SKM-1 treated with dmso at 0.1 percent for 144 hours (cell line): Measurements from ENCODE around the gene UNC80.

ENCODE experiments used
- DNase-seq: peaks from one replicate; lab custom pipeline; 2025; ENCODE audit not compliant: unreplicated experiment; lab: John Stamatoyannopoulos, UW

Gene UNC80

DNA sequence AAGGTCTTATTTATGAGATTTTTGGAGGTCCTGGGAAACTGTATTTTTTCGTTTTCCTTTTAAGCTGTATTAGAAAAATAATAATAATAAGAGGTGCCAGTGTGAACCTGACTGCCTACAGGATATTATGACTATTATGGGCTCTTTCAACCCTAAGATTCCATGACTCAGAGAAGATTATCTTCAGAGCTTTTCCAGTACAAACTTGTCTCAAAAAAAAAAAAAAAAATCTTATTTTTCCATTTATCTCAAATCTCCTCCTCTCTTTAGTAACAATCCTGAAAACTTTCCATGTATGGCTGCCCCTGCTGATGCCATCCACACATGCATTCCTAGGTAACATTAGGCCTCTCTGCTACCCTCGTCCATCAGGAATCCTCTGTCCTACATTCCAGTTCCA, 194.1 kb downstream of the UNC80 start:
- DNase-seq = no peak

DNA sequence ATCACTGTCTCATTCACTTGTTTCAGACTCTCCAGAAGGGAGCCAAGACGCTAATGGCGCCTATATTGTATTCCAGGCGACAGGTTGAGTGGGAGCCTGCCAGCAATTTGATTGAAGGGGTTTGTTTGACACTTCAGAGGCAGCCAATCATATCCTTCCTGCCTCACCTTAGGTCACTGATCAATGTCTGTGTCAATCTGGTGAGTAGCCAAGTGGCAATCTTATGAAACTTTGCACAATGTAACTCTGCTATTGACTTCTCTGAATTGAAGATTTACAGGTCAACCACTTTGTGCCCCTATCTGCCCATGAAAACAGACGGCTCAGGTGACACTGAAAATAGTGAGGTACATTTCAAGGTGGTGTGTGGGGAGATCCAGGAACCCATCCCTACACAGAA, 198.1 kb downstream of the UNC80 start:
- DNase-seq = no peak

DNA sequence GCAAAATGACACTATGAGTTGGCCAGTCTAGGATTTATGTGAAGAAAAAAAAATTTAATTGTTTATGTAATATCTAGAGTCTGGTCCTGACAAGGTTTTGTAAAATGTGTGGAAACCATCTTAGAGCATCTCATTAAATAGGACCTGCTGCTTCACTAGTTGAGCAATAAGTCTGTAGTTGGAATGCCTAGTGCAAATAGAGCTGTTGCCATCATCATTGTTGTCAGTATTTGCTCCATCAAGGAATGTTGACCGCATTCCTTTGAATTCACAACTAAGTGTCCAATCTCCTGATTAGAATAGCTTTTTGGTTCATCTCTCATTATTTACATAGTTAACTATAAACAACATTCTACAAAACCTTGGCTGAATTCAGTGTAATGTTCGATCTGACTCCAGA, 198.6 kb downstream of the UNC80 start:
- no peak for DNase-seq

DNA sequence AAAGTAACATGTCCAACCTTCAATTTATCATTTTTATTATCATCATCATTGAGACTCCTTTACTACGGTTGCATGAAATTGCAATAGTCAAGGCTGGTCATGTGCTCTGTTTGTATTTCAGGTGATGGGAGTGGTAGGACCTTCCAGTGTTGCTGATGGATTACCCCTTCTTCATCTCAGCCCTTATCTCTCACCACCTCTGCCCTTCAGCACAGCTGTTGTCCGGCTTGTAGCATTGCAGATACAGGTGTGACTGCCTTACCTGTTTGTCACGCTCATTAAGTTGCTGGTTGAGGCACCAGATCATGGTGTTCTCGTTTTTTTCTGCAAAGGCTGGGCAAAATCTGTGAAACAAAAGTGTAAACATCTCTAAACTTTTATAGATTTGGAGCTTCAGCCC, 199.1 kb downstream of the UNC80 start:
- no peak for DNase-seq

DNA sequence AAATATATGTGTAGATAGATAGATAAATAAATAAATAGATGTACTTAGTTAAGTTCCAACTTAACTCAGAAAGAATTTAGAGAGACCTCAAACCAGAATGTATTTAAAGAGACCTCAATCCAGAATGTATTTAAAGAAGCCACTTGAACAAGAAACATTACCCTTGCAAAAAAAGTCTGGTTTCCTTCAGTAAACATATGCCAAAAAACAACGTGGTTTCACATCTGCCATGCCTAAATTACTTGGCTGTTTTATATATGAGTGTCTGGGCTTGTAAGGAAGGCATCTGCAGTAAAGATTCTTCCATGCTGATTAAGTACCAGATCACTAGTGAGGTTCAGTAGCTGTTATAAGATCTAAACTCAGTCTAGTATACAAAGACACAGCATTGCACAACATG, 201.7 kb downstream of the UNC80 start:
- DNase-seq = no peak

DNA sequence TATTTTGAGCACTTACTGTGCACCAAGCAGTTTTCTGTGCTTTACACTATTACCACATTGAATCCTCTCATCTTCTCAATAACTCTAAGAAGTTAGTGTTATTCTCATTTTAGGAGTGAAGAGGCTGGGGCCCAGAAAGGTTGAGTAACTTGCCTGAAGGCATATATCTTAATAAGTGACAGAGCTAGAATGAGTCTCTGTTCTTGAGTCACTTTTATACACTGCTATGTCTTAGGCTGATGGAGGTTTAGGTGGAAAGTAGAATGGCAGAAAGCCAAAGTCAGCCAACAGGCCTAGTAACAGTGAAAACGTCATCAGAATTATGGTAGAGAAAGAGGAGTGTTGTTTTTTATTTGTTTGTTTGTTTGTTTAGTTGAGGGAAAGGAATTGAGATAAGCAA, 202.9 kb downstream of the UNC80 start:
- DNase-seq = no peak

DNA sequence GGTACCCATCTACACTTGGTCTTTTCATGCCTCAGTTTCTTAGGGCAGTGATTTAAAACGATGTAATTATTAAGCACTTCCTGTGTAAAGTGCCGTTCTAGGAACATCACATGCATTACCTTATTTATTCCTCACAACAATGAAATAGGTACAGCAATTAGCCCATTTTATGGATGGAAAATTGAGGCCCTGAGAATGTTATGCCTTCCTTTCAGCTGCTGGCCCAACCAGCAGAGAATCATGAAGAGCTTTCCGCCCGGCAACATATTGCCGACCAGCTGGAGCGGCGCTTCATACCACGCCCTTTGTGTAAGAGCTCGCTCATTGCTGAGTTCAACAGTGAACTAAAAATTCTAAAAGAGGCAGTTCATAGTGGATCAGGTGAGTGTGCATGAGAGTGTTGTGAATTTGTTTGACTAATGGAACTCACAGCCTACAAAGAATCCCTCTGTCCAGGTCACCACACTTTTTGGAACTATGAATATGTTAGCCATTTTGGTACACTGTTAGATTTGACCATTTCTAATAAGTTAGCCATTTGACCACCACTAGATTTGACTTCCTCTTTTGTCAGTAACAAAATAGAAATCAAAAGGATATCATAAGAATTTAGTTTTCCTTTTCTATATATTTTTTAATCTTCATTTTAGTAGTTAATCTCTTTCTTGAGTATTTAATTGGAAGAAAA, 205.2 kb downstream of the UNC80 start:
- DNase-seq = no peak

DNA sequence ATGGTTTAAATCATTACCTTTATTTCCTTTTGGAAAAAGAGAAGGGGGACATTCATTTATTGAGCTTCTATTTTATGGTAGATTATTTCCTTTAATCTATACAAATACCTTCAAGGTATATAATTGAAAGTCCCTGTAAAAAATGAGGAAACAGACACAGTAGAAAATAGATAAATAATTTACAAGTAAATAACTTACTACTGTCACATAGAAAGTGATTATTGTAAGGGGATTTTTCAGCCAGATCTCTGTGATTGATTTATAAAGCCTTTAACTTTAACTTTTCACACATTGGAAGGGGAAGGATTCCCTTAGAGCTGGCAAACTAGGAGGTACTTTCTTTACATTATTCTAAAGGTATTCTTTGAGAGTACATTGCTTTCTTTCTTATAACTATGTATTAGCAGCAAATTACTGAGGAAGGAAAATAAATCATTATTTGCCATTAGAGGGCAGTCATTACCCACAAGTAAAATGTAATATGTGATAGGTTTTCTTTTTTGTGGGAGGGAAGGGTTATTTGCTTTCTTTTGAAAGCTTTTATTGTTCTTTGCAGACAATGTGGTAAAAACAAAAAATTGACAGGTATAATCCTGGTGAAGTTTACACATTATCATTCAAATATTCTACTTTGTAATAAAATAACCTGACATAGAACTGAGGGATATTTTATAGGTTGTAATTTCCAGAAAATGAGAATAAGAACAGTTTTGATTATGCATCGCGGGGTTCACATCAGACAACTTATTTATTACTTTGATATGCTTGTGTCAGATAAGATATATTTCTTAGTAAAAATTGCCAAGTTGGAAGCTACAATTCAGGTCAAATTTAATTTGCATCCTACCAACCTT, 206.0 kb downstream of the UNC80 start:
- peak; percentile 39 for DNase-seq

DNA sequence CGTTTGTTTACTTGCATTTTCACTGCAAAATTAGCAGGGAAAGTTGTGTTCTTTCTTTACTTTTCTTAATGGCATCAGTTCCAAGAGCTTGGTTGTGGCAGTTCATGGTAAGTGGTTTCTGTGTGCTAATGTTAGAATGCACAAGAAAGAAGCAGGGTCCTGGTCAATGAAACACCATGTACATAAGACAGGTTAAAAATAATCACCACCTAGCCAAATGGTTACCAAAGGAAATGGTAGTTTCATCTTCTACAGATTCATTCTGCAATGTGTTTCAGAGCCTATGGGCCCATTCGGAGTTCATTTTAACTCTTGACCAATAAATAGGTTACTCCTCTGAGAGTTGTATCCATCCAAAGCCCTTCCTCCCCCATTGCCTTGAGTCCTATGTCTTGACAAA, 212.7 kb downstream of the UNC80 start:
- DNase-seq = no peak

DNA sequence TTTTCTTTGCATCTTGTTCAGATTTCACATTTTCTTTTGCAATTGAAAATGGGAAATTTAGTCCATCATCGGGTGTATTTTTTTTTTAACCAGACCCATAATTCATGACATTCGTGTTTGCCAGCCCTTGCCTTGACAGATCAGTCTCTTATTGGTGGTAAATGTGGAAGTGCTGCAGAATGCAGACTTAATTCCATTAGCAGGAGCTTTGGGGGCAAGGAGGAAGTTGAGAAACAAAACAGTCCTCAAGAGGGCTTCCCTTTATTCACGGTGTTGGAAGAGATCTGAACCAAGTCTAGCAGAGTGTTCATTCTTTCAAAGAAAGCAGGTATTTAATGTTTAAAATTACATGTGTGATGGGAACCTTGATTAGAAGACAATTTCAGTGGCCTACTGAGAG, 214.2 kb downstream of the UNC80 start:
- peak; percentile 92 for DNase-seq

DNA sequence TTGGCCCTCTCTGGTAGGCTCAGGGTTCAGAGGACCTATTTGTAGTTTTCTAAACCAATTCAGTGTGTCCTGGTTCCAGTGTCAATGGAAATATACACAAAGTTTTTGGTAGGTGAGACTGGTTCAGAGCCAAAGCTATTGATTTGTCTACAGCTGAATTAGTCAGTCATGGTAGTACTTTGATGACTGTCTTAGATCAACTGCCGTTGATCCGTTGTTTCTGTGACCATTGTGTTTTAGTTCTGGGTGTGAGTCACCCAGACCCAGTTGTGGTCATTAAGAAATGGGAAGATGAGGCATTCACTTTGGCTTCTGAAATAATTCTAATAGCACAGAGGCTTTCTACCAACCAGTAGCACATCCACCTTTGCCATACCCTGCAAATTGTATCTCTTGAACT, 214.8 kb downstream of the UNC80 start:
- peak; percentile 30 for DNase-seq

DNA sequence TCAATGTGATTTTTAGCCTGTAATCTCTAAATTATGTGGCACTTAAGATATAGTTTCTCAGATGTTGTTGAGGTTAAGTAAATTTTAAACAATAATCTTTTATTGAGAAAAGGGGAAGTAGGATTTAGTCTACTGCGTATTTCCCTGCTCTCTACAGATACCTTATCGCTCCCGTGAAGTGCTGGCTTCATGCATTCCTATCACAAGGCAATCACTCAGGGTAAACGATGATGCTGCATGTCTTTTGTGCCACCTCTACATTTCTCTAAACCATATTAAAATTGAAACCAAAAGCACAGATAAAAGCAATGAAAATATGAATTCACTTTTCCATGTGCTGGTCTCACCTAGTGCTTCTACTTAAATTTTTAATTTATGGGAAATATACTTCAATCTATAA, 216.4 kb downstream of the UNC80 start:
- DNase-seq = no peak

DNA sequence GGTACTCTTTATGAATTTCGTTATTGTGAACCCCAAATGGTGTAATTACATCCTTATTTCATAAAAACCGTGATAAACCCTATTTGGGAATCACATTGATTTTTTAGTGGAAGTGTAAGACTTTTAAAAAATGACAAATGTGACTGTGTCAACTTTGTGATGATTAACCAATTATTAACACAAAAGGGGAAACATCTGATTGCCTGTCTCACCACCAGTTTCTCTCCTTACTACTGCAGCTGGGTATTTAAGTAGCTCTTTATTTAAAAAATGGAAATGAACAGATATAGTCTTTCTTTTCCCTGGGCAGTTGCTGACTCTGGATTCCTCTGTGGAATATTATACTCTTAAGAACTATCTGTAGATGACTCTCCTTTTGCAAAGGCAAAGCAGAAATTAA, 219.2 kb downstream of the UNC80 start:
- no peak for DNase-seq

DNA sequence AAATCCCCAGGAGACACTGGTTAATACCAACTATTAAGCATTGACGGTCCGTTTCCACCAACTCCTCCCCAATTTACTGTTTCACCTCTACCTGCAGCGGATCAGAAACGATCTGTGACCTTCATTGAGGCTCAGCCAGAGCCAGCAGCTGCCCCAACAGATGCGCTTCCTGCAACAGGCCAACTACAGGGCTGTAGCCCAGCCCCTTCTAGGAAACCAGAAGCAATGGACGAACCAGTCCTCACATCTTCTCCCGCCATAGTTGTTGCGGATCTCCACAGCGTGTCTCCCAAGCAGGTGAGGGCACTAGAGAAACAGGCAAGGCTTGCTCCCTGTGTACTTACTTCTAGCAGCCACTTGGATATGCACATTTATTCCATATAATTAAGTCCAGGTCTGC, 222.3 kb downstream of the UNC80 start:
- DNase-seq = no peak

DNA sequence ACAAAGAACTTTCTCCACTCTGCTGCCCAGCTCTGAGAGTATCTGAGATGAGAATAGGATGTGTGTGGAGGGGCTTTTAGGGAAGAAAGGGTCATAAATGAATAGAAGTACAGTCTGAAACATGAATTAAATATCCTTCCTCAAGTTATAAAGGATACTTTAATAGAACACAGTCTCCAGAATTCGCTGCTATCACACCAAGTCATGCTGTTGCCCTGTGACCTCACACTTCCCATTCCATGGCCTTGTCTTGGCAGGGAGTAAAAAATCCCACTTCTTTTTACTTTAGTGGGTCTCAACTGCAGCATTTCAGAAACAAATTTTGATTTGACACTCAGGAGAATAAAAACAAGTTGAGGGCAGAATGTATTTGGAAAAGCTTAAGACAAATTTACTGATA, 227.0 kb downstream of the UNC80 start:
- DNase-seq = no peak

DNA sequence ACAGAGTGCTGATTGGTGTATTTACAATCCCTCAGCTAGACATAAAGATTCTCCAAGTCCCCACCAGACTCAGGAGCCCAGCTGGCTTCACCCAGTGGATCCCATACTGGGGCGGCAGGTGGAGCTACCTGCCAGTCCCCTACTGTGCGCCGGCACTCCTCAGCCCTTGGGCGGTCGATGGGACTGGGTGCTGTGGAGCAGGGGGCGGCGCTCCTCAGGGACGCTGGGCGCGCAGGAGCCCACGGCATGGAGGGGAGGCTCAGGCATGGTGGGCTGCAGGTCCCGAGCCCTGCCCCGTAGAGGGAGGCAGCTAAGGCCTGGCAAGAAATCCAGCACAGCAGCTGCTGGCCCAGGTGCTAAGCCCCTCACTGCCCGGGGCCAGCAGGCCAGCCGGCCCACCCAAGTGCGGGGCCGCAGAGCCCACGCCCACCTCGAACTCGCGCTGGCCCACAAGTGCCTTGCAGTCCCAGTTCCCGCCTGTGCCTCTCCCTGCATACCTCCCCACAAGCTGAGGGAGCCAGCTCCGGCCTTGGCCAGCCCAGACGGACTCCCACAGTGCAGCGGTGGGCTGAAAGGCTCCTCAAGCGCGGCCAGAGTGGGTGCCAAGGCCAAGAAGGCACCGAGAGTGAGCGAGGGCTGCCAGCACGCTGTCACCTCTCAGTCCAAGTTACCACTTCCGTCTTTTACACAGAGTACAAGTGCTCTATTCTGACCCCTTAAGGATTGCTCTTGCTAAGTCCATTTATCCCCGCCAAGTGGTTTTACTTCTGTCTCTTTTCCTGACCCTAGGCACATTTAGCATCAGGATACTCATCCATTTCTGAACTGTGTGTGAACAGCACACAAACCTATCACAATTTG, 229.1 kb downstream of the UNC80 start:
- DNase-seq = peak; percentile 40

DNA sequence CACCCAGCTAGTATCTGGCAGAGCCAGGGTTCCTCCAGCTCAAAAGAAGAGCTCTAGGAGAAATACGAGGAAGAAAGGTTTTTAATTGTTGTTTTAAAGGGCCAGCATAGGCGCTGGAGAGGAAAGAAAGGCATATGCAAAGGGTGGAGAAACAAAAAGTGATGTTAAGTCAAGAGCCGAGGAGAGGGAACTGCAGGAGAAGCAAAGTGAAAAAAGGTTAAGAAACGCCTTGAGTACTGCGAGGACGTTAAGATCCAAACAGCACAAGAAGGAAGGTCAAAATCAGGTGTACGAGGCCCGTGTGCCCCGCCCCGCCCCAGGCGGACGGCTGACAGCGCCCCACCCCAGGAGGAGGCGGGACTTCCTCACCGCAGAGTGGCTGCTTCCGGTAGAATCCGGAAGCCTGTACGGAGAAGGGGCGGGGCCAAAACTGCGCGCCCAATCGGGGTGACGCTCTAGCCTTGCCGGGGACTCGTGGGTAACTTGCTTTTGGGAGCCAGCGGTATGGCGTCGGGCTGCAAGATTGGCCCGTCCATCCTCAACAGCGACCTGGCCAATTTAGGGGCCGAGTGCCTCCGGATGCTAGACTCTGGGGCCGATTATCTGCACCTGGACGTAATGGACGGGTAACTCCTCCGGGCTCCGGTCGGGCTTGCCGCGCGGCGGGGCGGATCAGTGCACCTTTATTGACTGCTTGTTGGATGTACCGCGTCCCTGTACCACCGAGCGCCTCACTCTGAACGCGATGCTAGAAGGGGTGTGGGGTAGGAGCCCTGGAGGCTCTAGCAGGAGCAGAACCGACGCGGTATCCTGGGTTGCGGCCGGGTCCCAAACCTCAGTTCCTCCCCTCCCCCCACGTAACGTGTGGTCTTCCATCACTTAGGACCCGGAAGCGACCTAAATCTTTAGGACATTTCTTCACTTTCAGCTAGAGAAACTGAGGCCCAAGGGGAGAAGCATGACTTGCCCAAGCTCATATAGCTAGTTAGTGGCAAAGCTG, 230.8 kb downstream of the UNC80 start, which contains the start of gene RPE:
TSS of gene RPE (plus strand) at position 481 of the 1,000 bp plus-strand sequence. CDS start at position 505, 24 bp downstream.
- peak; percentile 92 for DNase-seq

DNA sequence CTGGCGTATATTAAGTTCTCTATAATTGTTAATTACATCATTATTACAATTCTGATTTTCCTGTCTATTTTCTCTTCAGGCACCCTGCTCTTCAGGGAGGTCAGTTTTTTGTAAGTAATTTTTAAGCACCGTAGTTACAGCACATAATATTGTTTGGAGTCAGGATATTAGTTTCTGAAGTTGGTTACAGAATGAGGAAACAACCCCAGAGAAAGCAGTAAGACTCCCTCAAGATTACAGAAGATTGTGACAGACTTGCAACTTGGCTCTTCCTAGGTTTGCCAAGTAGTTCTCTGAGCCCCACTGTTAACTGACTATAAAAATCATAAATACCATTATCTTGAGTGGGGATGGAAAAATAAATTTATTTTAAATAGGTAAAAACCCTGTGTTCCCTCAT, 231.7 kb downstream of the UNC80 start:
- peak; percentile 88 for DNase-seq

DNA sequence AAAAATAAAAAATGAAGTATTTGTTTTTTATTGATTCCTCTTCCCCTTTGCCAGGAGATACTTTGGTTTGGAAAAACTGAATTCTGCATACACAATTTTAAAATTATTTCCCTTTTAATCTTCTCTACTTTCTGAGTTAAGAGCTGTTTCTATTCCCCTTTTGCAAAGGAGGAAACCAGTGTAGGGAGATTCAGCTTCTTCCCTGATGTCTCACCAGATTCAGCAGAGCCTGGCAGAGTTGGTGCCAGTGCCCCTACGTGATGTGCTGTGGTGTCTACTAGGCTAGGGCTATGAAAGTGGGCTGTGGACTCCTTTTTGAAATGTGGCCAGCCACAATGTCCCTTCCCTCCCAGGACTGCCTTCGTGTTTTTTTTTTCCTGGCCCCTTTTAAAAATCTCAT, 233.2 kb downstream of the UNC80 start:
- no peak for DNase-seq

DNA sequence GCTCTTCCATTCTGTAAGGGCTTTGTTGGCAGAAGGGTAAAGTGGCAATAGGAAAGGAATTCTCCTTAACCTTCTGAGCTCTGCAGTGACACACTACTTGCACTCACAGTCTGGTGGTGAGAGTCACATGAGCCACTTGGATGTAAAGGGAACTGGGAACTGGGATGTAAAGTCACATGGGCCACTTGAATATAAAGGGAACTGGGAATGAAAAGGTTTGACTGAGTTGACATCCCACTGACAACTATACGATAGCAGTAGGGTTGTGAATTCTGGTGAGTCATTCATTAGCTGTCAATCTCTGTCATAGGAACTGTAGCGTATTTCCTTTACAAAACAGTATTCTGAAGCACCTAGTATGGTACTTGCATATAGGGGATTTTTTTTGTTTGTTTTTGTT, 236.3 kb downstream of the UNC80 start:
- no peak for DNase-seq
